NCI-H345 treated with DMSO at 0.1 percent for 48 hours (cell line): Measurements from ENCODE around the gene GPR137B.
"Not testable (repeated sequence)": the region's sequence is repeated elsewhere in the genome, so short reads cannot be mapped to it uniquely, and the experiment has no call there.

Source experiments
- DNase-seq: peaks from one replicate; lab custom pipeline; 2025; ENCODE audit not compliant: unreplicated experiment; lab: John Stamatoyannopoulos, UW

The GPR137B gene

DNA sequence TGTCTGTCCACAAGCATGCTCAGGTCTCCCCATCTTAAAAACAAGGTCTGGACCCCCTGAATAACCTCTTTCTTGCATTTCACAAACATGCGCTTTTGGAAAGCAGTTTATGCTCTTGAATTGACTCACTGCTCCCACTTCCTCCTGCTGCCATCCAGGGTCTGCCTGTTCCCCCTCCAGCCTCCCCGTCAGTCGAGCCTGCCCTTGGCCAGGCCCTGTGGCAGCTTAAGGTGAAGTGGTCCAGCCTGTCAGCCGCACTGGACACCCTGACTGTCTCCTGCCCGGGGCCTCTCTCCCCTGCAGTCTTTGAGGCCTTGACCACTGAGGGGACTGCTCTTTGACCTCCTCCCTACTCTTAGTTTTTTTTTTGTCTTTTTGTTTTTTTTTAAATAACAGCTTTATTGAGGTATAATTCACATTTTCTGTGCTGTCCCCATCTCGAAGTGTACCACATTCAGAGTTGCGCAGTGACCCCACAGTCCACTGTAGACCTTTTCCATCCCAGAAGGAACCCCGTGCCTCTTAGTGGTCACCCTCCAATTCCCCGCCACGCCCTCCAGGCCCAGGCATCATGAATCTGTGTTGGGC lies 18.3 kb downstream of the GPR137B start:
- no peak for DNase-seq

DNA sequence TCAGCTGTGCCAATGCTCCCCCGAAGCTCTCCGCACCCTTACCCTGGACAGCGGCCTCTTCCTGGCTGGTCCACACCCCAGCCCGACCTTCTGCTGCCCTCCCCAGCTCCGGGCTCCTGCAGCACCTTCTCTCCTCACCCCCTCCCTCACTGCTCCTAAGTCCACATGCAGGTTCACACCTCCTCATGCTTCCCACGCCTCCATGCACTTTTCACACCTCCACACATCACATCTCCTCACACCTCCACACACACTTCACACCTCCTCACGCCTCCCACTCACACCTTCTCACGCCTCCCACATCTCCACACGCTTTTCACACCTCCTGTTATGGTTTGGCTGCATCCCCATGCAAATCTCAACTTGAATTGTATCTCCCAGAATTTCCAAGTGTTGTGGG lies 18.9 kb downstream of the GPR137B start:
- DNase-seq, result no peak

DNA sequence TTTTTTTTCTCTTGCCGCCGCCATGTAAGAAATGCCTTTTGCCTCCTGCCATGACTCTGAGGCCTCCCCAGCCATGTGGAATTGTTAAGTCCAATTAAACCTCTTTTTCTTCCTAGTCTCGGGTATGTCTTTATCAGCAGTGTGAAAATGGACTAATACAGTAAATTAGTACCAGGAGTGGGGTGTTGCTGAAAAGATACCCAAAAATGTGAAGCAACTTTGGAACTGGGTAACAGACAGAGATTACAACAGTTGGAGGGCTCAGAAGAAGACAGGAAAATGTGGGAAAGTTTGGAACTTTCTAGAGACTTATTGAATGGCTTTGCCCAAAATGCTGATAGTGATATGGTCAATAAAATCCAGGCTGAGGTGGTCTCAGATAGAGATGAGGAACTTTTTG lies 19.4 kb downstream of the GPR137B start:
- DNase-seq, result not testable (repeated sequence)

DNA sequence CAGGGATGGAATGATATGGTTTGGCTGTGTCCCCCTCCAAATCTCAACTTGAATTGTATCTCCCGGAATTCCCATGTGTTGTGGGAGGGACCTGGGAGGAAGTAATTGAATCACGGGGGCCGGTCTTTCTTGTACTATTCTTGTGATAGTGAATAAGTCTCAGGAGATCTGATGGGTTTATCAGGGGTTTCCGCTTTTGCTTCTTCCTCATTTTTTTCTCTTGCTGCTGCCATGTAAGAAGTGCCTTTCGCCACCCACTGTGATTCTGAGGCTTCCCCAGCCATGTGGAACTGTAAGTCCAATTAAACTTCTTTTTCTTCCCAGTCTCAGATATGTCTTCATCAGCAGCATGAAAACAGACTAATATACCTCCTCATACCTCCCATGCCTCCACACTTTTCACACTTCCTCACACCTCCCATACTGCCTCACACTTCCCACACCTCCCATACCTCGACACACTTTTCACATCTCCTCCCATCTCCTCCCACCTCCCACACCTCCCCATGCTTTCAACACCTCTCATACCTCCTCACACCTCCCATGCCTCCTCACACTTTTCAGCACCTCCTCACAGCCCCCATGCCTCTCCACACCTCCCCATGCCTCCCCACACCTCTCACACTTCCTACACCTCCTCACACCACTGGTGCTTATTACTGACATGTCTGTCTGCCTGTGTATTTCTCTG lies 21.3 kb downstream of the GPR137B start:
- no peak for DNase-seq

DNA sequence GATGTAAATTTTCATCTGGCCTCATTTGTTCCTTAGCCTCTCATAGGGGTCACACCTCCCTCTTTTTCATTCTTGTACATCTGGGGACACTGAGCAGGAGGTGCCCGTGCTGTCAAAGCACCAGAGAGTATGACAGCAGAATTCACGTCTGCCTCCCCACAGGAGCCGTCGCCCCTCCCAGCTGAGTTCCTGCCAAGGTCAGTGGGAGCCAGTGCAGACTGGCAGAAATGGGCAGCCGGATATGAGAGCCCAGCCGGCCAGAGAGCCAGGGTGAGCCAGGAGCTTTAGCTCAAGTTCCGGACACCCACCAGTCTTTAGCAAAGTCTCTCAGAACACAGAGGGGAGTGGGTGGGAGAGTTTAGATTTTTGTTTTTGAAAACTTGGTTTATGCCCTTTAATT lies 21.9 kb downstream of the GPR137B start:
- no peak for DNase-seq

DNA sequence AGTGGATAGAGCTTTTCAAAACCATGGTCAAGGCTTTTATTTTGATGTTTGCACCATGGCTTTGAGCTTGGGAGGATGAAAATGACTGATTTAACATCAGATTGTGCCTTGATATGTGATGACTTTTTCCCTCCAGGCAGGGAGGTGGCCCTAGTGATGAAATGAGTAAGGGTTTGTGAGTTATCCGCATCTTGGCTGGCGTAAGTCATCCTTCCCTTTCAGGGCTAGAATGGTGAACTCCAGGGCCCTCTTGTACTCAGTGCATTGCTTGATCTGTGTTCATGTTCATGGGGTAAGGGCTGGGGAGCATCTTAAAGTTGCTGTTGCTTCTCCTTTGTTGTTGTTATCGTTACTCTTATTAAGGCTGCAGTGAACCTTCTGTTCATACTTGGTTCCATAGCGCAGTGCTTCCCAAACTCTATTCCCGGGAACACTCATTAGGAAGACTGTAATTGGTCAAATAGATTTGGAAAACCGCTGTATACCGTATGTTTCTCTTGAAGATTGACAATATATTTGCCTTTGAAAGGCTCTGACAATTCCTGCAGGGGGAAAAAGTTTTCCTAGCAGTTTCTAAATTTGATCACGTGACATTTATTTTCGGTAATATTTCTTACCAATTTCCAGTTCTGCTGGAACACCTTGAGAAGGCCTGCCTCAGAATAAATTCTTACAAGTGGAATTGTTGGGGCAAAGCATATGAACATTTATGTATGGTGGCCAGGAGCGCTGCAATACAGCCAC lies 23.1 kb downstream of the GPR137B start:
- DNase-seq, result no peak

DNA sequence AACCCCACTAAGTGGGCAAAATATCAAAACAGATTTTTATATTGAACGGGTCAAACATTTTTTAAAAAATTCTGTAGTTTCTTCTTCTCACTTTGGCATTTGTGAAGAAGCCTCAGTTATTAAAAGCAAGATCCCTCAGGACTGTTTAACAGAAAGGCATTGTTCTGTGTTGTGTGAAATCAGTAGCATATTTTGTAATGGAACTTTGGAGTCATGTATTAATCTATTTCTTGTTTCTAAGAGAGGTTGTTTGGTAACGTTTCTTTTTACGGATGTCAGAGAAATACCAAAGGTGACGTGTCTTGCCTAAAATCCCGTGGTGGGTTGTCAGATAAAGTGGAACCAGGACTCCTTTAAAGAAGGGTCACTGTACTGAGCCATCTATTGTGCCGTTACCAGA lies 23.7 kb downstream of the GPR137B start:
- no peak for DNase-seq

DNA sequence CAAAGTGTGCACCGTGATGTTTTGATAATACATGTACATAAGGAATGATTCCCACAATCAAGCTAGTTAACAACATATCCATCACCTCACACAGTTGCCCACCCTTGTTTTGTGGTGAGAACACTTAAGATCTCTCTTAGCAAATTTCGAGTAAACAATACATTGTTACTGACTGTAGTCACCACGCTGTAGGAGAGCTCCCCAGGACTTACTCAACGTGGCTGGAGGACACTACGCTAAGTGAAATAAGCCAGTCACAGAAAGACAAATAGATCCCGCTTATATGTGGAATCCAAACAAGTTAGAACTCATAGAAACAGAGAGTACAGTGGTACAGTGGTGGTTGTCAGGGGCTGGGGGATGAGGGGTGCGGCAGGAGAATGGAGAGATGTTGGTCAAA lies 24.8 kb downstream of the GPR137B start:
- DNase-seq, result no peak

DNA sequence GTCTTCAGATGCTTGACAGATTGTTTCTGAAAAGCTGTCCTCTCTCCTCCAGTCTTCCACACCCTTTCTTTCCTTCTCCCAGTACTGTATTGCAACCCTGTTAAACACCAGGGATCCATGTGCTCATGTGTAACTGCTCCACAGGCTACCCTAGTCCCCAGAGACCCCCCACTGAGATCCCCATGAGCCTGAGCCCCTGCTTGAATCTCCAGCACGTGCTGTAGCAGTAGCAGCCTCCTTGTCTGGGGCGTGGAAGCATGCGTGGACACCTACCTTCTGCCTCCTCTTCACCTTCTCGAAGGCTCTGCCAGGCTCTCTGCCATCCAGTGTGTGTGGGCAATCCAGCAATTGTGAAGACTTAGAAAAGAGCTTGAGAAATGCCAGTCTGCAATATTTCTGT lies 25.2 kb downstream of the GPR137B start:
- DNase-seq, result no peak

DNA sequence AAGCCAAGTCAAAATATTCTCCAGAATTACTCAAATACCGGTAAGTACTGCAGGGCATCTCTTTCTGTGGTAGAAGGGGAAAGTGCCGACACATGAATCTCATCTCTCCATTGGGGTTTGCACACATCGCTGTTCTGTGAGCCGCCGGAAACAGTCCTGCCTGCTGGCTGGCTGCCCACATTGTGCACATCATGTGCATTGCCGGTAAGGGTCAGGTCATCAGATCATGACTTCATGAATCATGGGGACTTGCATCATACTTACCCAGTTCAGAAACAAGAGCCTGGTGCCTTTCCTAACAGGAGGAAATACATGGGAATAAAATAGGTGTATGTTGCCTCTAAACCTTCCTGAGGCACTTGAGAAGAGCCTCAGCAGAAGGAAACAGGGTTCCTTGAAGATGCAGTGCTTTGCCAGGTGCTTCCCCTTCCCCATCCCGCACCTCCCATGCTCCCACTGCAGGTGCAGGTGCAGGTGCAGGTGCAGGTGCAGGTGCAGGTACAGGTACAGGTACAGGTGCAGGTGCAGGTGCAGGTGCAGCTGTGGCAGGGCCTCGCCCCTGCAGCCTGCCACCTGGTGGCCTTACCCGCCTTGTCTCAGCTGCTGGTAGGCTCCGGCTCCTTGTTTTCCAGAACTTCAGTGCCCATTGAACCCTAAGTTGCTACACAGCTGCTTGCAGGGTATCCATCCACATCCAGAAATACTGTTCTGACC lies 26.5 kb downstream of the GPR137B start:
- no peak for DNase-seq

DNA sequence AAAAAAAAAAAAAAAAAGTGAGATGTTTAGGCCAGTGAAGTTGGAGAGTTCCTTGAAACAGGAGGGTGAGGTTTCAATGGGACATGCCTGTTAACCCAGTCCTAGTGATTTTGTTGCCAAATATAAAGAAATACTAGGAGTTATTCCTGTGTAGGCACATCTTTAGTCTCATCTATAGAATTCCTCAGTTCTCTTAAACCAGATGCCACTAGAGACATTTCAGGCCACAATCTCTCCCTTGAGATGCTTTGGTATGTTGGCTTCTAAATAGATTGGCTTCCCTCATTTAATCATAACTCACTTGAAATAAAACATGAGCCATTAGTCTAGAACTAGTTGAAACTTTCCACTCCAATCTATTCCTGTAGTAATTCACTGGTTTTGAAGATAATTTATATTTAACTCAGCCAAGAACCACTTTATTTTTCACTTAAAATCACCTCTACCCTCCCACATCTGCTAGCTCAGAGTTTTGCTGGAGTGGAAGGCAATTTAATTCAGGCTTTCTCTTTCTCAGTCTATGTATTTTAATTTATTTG lies 29.8 kb downstream of the GPR137B start:
- no peak for DNase-seq

DNA sequence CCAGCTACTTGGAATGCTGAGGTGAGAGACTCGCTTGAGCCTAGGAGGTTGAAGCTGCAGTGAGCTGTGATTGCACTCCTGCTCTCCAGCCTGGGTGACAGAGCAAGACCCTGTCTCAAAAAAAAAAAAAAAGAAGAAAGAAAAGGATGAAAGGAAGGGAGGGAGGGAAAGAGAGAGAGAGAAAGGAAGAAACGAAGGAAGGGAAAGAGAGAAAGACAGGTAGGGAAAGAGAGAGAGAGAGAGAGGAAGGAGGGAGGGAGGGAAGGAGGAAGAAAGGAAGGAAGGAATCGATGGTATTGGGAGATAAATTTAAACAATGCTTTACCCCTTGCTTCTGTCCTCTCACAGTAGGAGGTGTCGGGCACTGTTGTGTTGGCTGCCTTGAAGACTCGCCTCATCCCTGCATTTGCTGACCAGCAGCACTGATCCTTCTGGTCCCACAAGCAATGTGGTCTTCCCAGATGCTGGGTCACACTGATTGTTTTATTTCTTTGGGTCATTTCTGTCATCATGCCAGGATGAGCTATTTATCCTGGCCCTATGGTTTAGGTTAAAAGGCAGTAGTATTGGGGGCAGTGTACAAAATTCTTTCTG lies 30.9 kb downstream of the GPR137B start:
- no peak for DNase-seq

DNA sequence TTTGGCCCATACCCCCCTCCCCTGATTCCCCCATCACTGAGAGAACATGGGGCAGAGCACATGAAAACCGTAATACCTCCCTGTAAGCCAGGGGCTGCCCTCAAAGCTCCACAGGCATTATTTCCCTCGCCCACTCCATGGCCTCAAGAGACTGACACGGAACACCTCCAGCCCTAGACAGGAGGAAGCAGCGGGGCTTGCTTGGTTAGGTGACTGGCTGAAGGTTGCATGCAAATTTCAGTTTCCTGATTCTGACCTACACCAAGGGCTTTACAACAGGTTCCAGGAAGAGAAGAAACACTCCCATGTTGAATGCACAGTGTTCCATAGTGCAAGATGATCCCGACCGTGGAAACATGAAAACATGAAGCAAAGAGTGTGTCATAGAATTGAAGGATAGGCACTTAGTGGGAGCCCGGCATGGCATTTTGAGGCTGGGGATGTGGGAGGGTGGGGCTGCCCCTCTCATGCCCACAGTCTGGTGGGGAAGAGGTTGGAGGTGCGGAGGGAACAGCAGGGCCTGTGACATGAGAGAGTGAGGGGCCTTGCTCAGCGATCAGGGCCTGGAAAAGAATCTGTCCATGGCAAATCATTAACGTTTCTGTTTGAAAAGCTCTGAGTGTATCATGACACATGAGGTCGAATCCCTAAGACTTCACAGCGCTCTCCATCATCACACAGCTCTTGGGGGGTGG lies 33.5 kb downstream of the GPR137B start:
- DNase-seq, result no peak

DNA sequence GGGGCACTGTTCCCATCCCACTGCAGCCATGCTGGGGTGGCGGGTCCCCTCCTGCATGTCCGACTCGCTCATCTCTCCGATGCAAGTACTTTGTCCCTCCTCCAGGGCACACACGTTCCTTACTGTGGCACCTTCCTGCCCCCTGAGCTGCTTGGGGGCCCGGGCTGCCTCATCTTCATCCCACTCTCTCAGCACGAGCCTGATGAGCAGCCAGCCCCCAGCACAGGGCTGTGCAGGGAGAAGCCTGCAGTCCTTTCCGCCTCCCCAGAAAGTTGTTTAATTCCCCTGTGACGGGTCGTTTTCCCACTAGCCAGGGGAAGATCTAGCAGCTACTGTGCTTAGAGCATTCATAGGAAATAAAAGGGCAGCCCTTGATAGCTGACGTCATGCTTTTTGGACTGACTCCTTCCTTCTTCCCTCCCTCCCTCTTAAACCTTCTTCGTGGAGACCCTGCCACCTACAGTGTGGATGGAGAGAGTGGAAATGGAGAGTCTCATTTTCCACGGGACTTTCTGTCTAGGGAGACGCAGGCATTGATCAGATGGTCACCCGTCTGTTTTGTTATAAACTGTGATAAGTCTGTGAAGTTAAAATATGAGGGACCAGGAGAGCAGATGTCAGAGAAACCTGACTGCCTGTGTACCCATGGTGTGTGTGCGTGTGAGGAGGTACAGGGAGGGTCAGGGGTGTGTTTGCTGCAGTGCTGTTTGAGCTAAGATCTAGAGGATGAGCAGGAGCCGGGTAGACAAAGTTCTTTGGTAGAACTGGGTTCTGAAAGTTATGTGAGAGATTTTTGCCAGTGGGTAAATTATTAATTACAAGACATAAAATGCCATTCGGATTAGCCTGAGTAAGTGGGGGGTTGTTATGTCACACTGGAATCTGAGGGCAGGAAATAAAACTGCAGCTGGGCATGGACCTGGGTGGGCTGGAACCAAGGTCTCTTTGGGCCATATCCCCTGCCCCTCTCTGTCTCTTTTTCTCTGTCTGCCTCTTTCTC lies 34.3 kb downstream of the GPR137B start:
- no peak for DNase-seq

DNA sequence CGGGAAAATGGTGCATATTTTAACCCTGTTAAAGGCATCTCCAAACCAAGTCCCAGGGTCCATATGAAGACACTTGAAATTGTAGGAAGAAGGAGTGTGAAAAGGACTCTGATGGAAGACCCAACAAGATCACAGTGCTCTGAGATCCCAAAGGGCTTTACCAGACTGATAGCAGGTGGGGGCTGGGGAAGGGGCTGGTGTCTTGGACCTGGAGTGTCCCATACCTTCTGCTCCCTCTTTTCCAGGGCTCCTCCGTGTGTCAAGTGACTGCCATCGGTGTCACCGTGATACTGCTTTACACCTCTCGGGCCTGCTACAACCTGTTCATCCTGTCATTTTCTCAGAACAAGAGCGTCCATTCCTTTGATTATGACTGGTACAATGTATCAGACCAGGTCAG lies 37.3 kb downstream of the GPR137B start:
- no peak for DNase-seq

DNA sequence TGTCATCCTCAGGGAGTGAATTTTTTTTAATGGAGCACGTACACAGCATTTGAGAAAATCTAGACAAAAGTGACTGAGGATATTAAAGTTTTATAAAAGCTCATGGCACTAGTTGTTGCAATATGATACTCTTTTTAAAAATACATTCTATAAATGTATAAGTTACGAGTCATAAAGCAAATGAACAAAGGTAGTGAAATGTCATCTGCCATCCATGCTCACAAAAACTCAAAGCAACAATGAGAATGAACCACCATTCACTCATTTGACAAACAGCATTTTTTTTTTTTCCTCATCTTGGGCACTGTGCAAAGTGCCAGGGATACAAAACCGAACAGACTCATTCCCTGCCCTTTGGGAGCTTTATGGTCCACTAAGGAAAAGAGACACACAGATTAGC lies 38.7 kb downstream of the GPR137B start:
- DNase-seq, result no peak

DNA sequence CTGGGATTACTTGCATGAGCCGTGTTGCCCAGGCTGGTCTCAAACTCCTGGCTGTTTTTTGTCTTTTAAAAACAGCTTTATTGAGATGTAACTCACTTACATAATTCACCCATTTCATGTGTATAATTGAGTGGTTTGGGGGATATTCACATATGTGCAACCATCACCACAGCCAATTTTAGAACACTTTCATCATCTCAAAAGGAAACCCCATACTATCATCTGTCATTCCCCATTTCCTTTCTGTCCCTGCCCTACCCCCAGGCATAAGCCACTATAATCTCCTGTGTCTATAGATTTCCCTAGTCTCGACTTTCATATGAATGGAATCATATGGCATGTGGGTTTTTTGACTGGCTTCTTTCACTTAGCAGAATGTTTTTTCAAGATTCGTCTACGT lies 43.3 kb downstream of the GPR137B start:
- no peak for DNase-seq

DNA sequence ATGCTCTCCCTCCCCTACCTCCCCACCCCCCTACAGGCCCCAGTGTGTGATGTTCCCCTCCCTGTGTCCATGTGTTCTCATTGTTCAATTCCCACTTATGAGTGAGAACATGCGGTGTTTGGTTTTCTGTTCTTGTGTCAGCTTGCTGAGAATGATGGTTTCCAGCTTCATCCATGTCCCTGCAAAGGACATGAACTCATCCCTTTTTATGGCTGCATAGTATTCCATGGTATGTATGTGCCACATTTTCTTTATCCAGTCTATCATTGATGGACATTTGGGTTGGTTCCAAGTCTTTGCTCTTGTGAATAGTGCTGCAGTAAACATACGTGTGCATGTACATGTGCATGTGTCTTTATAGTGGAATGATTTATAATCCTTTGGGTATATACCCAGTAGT lies 44.1 kb downstream of the GPR137B start:
- not testable (repeated sequence) for DNase-seq

DNA sequence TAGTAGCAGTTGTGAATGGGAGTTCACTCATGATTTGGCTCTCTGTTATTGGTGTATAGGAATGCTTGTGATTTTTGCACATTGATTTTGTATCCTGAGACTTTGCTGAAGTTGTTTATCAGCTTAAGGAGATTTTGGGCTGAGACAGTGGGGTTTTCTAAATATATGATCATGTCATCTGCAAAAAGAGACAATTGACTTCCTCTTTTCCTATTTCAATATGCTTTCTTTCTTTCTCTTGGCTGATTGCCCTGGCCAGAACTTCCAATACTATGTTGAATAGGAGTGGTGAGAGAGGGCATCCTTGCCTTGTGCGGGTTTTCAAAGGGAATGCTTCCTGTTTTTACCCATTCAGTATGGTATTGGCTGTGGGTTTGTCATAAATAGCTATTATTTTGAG lies 45.7 kb downstream of the GPR137B start:
- DNase-seq, result not testable (repeated sequence)
